ENCODE results near the gene IRF8.

GRCh38 chr16:85963753-85964285 lies 64.9 kb downstream of the IRF8 start:
- TF ChIP-seq CTCF (IDR thresholded peaks at IDR 0.05; ENCODE audit: low read depth, low read length): no peak
- TF ChIP-seq POLR2A (IDR thresholded peaks at IDR 0.05; ENCODE audit: extremely low read depth, insufficient read length): no peak
